ENCODE data around the gene ZNF609.

Gene ZNF609

DNA sequence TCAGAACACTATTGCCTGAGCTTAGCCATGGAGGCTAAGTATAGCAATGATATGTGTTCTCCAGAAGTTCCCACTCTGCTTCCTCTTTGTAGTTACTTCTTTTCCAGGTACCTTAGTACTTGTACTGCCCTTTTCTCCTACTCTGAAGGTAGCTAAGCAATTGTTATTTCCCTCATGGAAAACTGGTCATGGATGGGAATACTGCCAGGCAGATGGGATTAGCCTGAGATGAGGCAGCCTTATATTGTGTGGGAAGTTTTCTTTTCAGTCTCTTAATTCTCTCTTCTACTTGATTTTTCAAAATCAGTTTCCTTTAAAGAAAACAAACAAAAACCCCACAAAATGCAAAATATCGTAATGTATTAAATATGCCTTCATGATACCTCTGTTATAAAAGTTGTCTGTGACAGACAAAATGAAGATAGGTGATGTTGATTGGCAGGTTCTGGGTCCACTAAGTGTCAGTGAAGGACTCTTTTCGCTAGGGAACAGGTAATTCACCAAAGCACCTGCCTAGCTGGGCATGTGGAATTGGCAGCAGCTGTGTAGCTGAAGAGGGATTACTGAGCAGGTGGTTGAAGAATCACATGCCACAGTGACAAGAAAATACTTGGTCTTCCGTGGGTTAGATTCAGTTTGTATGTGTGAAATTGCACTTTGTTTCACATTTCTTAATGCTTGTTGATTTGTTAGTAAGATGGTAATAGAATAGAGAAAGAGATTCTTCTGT is 4.1 kb downstream of the ZNF609 start:
- peak; percentile 62 for DNase-seq (ENCODE audit: low read depth)
- TF ChIP-seq, protein P1, sequence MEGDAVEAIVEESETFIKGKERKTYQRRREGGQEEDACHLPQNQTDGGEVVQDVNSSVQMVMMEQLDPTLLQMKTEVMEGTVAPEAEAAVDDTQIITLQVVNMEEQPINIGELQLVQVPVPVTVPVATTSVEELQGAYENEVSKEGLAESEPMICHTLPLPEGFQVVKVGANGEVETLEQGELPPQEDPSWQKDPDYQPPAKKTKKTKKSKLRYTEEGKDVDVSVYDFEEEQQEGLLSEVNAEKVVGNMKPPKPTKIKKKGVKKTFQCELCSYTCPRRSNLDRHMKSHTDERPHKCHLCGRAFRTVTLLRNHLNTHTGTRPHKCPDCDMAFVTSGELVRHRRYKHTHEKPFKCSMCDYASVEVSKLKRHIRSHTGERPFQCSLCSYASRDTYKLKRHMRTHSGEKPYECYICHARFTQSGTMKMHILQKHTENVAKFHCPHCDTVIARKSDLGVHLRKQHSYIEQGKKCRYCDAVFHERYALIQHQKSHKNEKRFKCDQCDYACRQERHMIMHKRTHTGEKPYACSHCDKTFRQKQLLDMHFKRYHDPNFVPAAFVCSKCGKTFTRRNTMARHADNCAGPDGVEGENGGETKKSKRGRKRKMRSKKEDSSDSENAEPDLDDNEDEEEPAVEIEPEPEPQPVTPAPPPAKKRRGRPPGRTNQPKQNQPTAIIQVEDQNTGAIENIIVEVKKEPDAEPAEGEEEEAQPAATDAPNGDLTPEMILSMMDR (conservative IDR thresholded peaks at IDR 0.05; ENCODE audit: control insufficient read depth, insufficient read depth, low read depth, low read length), result no peak
- no peak overlapping the region for H3K4me3 ChIP-seq (ENCODE audit: control insufficient read depth, low read depth, low read length)

DNA sequence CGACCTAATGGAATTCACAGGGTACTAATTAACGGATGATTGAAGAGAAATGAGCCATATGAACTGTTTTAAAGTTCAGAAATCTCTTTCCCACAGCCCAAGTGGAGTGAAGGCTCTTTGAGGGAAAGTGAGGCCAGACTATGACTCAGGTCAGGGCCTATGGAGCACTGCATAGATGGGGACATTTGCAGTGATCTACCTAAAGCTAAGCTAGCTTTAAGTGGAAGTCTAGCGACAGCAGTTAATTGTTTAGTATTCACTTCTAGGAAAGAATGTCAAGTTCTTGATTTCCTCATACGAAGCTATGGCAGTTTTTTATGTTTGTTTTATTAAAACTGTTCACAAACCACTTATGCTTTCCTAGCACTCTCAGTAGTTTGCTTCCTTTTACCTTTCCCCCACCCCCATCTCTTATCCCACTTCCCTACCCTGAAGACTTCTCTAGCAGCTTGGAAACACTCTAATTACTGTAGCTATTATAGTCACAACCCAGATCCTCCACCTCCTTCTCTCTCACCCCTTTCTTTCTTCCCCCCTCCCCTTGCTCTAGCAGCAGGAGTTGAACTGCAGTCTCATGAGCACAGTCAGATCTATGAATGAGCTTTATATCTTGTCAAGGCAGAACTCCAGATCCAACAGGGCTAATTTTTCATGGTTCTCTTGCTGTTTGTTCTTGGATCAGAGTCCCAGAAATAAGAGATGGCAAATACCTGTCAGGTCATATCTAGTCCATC is 6.2 kb downstream of the ZNF609 start:
- TF ChIP-seq, protein P1 (conservative IDR thresholded peaks at IDR 0.05; ENCODE audit: control insufficient read depth, insufficient read depth, low read depth, low read length), result no peak
- no peak overlapping the region for H3K4me3 ChIP-seq (ENCODE audit: control insufficient read depth, low read depth, low read length)
- DNase-seq (ENCODE audit: low read depth), result no peak

DNA sequence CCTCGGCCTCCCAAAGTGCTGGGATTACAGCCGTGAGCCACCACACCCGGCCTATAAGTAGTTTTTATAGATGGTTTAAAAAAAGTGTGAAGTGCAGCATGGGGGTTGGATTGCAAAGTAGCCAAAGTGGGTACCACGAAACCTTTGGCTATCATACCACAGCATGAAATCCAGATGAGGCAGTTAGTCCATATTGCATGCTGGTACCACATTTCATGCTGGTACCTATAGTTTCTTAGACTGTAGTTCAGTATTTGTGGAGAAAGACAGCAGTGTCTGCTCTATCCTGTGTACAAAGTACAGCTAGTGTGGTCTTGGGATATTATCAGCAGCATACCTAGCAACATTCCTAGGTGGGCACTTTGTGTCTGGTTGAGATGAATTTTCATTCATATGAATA is 11.8 kb downstream of the ZNF609 start:
- no peak for DNase-seq (ENCODE audit: low read depth)
- H3K4me3 ChIP-seq (ENCODE audit: control insufficient read depth, low read depth, low read length), result no peak overlapping the region
- TF ChIP-seq, protein P1 (conservative IDR thresholded peaks at IDR 0.05; ENCODE audit: control insufficient read depth, insufficient read depth, low read depth, low read length), result no peak

DNA sequence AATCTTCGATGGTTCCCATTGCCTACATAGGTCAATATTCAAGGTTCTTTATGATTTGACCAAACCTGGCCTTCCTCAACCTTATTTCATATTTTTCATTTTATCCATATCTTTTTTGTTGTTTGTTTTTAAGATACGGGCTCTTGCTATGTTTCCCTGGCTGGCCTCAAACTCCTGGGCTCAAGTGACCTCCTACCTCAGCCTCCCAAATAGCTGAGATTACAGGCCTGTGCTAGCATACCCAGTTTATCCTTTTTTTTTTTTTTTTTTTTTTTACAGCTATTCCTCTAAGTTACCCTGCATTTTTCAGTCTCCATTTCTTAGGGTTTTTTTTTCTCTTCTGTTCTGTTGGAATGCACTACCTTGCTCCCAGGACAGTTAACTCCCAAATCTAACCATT is 14.5 kb downstream of the ZNF609 start:
- no peak for DNase-seq (ENCODE audit: low read depth)
- no peak overlapping the region for H3K4me3 ChIP-seq (ENCODE audit: control insufficient read depth, low read depth, low read length)
- TF ChIP-seq, protein P1 (conservative IDR thresholded peaks at IDR 0.05; ENCODE audit: control insufficient read depth, insufficient read depth, low read depth, low read length), result no peak

DNA sequence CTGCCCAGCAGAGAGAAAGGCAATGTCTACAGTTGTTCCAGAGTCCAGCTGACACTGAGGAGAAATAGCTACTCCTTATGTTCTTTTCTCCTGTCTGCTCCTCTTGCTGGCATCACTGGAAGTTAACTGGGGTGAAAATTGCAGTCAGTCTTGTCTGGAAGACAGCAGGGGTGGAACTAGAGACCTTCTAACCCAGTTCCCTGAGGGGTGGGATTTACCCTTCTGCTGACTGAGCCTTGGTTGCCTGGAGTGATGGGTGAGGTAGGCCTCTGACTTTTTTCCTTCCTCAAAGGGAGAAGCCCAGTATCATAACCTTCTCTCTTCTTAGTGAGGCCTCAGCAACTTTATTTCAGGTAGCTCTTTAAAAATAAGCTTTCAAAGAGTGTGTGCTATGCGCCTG is 16.2 kb downstream of the ZNF609 start:
- H3K4me3 ChIP-seq (ENCODE audit: control insufficient read depth, low read depth, low read length), result no peak overlapping the region
- TF ChIP-seq, protein P1 (conservative IDR thresholded peaks at IDR 0.05; ENCODE audit: control insufficient read depth, insufficient read depth, low read depth, low read length), result no peak

DNA sequence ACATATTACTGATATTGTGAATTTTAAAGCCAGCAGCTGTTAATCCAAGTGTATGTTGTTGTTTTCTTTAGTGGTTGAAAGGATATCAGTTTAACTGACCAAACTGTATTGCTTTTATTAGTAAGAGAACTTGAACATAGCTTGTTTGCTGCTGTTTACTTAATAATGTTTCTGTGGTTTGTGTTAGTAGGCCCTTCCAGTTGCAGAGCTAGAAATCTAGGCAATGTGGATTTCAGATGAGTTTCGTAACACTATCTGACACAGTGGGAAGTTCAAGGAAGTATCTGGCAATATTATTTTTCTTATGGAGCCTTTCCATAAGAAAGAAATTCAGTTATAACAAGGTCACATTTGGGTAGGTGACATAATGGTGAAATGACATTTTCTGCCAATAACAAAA is 18.5 kb downstream of the ZNF609 start:
- peak; percentile 73 for DNase-seq (ENCODE audit: low read depth)
- TF ChIP-seq, protein P1 (conservative IDR thresholded peaks at IDR 0.05; ENCODE audit: control insufficient read depth, insufficient read depth, low read depth, low read length), result no peak
- no peak overlapping the region for H3K4me3 ChIP-seq (ENCODE audit: control insufficient read depth, low read depth, low read length)

More for the DNA sequence above, 16.2 kb downstream of the ZNF609 start:
- no peak for DNase-seq (ENCODE audit: low read depth)

Data from fibroblast of mammary gland (primary cell).